RWPE1 (cell line): ENCODE results near the gene YTHDF1.
A peak's percentile ranks its signal among the peaks of the same experiment; 100 is the strongest.

ENCODE experiments used
- CTCF ChIA-PET: fragments of 350-600 bp; sonication (Branson Sonifier 250); formaldehyde crosslinking; extraction: SDS; loops from one replicate; lab custom pipeline; 2021; lab: Yijun Ruan, JAX
- POLR2A ChIA-PET: fragments of 400-600 bp; formaldehyde crosslinking; extraction: SDS; loops from one replicate; lab custom pipeline; 2020; ENCODE audit warnings: antibody characterized with exemption; ENCODE audit not compliant: low non-redundant PET; lab: Yijun Ruan, JAX
- DNase-seq: peaks from one replicate; pipeline ENCODE4 v3.0.0; 2012; ENCODE audit warnings: low spot score
- H3K27ac ChIP-seq: fragments of 450-650 bp; 2 replicates; pipeline ENCODE4 v1.5.1; 2017
- TF ChIP-seq, protein P1 (sequence below): fragments of 450-650 bp; conservative IDR thresholded peaks from 2 replicates; pipeline ENCODE4 v1.5.1; 2017; ENCODE audit warnings: low read depth, mild to moderate bottlenecking

The YTHDF1 gene

DNA sequence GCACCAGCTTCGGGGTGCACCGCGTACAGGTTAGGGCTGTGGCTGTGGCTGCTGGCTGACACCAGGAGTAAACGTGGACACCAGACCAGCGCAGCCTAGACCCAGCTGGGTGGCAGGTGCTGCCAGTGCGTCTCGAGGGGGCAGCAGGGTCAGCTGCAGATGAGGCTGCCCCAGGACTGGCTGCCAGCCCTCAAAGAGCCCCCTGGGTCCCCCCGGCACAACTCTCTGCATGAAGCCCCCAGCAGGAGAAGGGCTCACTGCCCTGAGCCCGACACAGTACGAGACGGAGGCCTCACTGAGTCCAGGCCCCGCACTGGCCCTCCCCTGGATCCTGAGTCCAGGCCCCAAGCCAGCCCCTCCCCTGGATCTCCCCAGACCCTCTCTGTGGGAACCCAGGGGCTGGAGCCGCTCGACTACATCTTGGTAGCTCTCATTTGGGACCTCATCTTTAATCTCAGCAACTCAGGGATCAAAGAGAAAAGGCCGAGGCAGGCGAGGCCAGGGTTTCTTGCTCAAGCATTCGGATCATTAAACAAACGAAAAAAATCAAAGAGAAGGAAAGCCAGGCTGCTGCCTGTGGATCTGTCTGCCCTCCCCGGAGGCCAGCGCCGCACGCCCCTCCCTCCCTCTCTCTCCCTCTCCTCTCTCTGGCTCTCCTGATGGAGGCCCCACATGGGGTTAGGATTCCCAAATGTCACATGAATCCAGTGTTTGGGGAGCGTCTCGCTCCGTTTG lies 45.3 kb upstream of the YTHDF1 start:
- POLR2A ChIA-PET = no interaction called here
- CTCF ChIA-PET = interaction anchor here (0.6 to 2.2 kb wide), 4 partner anchors 27 to 335 kb away, joined by 3 to 10 read pairs (median 4); partner anchors contain the start of gene DIDO1
- no peak overlapping the region for H3K27ac ChIP-seq
- no peak for DNase-seq
- TF ChIP-seq, protein P1, sequence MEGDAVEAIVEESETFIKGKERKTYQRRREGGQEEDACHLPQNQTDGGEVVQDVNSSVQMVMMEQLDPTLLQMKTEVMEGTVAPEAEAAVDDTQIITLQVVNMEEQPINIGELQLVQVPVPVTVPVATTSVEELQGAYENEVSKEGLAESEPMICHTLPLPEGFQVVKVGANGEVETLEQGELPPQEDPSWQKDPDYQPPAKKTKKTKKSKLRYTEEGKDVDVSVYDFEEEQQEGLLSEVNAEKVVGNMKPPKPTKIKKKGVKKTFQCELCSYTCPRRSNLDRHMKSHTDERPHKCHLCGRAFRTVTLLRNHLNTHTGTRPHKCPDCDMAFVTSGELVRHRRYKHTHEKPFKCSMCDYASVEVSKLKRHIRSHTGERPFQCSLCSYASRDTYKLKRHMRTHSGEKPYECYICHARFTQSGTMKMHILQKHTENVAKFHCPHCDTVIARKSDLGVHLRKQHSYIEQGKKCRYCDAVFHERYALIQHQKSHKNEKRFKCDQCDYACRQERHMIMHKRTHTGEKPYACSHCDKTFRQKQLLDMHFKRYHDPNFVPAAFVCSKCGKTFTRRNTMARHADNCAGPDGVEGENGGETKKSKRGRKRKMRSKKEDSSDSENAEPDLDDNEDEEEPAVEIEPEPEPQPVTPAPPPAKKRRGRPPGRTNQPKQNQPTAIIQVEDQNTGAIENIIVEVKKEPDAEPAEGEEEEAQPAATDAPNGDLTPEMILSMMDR = no peak

DNA sequence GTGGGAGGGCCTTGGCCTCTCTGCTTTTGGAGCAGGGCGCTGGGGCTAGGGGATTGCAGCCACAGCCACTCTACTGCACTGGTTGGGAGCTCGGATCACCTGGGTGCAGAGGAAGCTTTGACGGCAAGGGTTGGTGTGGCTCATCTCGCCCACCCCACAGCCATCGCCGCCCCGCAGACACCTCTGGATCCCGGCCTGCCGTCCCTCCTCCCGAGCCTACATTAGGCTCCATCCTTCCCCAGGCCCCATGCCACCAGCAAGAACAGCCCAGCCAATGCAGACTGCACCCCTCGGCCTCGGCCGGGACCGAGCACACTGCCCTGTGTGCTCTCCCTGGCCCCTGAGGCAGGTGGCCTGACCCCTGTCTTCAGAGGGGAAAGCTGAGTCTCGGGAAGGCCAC lies 44.6 kb upstream of the YTHDF1 start:
- CTCF ChIA-PET = interaction anchor here (0.6 to 2.2 kb wide), 4 partner anchors 26 to 778 kb away, joined by 3 to 10 read pairs (median 5); partner anchors contain the start of gene DIDO1
- no peak for DNase-seq
- H3K27ac ChIP-seq = no peak overlapping the region
- TF ChIP-seq, protein P1 = no peak
- POLR2A ChIA-PET = no interaction called here

DNA sequence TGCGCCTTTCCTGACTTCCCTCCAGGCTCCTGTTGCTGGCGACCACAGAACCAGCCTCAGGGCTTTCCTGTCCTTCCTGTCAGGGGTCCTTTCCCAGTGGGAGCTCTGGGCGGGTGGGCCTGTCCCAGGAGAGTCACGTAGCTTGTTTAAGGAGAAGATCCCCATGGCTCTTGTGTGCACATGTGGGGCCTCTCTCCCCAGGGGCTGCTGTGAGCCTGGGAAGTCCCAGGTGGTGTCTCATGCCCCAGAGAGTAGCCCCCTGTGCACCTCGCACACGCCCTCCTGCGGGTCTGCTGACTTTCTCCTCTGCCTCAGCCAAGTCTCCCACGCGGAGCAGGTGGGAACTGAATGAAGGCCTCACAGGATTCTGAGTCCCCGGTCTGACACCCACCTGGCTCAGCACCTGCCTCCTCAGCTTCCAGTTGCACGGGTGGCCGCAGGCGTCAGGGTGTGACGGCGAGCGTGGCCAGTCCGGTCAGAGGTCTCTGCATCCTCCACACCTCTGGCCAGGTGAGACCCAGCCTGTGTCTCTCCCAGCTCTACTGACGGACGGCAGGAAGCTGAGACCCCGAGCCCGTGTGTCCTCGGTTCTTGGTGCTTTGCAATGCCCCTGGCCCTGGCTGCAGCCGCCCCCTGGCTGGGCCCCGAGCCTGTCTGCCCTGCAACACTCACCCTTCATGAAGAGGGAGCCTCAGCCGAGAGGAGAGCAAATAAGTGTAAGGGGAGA lies 44.0 kb upstream of the YTHDF1 start:
- CTCF ChIA-PET = interaction anchor here (0.6 to 2.2 kb wide), 4 partner anchors 22 to 779 kb away, joined by 3 to 10 read pairs (median 4); no protein-coding TSS in a partner anchor
- POLR2A ChIA-PET = no interaction called here

DNA sequence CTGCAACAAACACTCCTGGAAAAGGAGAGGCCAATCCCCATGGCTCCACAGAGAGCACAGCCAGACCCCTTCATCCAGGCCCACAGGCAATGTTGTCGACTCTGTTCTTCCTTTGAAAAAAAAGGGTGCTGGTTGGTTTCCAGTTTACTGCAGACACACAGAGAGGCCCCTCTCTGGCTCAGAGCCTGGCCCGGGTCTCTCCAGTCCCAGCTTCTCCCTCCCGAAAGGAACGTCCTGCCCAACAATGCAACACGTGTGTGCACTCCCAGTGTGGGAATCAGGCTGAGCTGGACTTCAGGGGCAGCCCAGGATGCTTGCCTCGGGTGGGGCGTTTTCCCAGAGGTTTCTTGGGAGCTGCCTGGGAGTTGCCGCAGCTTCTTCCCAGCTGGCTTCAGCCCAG lies 42.9 kb upstream of the YTHDF1 start:
- CTCF ChIA-PET = interaction anchor here (0.7 kb wide), 1 partner anchor 21 kb away, joined by 3 read pairs; no protein-coding TSS in a partner anchor
- TF ChIP-seq, protein P1 = no peak
- no peak for DNase-seq
- POLR2A ChIA-PET = no interaction called here
- peak overlapping the region; percentile 0; the same call in 1 of the 2 replicates for H3K27ac ChIP-seq

More for the DNA sequence above, 44.0 kb upstream of the YTHDF1 start:
- no peak for DNase-seq
- no peak overlapping the region for H3K27ac ChIP-seq
- TF ChIP-seq, protein P1 = no peak

DNA sequence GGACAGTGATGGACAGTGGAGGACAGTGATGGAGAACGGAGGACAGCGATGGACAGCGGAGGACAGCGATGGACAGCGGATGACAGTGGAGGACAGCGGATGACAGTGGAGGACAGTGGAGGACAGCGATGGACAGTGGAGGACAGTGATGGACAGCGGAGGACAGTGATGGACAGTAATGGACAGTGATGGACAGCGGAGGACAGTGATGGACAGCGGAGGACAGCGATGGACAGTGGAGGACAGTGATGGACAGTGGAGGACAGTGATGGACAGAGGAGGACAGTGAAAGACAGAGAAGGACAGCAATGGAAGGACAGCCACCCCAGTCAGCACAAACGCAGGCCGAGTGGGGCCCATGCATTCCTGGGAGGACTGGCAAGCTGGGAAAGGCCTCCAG lies 41.7 kb upstream of the YTHDF1 start:
- POLR2A ChIA-PET = no interaction called here
- CTCF ChIA-PET = interaction anchor here (0.6 kb wide), 2 partner anchors 22 to 597 kb away, joined by 4 read pairs; partner anchors contain the start of gene BIRC7
- no peak for DNase-seq

More for the DNA sequence above, 41.7 kb upstream of the YTHDF1 start:
- TF ChIP-seq, protein P1 = no peak
- H3K27ac ChIP-seq = no peak overlapping the region
